ENCODE data around the gene CELA3B. TPM values are rescaled to one million over a fixed set of nuclear protein-coding genes. Genes with fewer than 3 reads are reported as not detected.
A peak's percentile ranks its signal among the peaks of the same experiment; 100 is the strongest.

The CELA3B gene
- total and polyA plus RNA-seq, 10 donors: 0.08 to 1.8 (median 0.49) TPM; not detected in 4

DNA sequence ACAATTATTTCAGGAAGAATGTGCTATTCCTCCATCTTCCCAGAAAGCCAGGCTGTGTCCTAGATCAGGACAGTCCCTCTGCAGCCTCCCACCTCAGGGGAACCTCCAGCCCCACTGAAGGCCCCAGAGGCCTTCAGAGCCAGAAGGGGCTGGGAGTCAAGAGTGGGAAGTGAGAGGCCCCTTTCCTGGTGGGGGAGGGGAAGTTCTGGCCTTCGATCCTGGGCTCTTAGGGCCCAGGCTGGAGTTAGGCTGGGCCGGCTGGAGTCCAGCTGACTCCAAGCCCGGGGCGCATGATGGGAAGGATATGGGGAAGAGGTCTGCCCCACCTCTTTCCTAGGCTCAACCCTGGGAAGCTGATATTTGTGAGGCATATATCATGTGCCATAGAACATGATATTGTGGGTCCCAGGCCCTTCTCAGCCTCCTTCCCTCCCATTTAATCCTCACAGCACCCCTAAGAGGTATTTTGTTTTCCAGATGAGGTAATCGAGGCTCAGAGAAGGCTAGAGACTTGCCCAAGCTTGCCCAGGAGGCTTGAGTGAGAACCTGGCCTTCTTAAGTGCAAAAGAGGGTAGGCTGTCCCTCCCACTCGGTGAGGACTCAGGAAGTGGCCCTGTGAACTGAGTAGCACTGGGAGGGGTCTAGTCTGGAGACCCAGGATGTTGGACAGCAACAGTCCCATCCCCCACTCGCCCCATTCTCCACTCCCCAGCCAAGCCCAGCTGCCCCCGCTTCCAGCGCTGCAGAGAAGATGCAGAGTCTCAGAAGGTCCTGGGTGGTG, 21.1 kb upstream of the CELA3B start:
- TF ChIP-seq POLR2AphosphoS5 (IDR thresholded peaks at IDR 0.05): peak in 2 of 3 donors; percentile 29 to 54
- TF ChIP-seq CTCF (IDR thresholded peaks at IDR 0.05 in 8 of 11, conservative IDR thresholded peaks at IDR 0.05 in 3 of 11): no peak
- Histone ChIP-seq H3K27ac (peak overlapping the region; percentile 20 to 74 (median 67)), H3K4me1 (peaks cover 7 to 31% (median 23%) of the 10 kb centered on the region in 6 donors), H3K4me3 (no peak overlapping the region), H3K27me3 (replicated peaks in 1 of 7) (peaks cover 0 to 5% (median 0%) of the 10 kb centered on the region in 7 donors), H3K9me3 (no peaks in the 10 kb centered on the region), H3K36me3 (no peaks in the 10 kb centered on the region)
- intact Hi-C loops (cut with DNase I; ENCODE audit: low total_unique reads): no loop called here
- no peak for DNase-seq
- WGBS, 5 donors: 54 to 74% (median 65%) methylated on average over 9 of the region's 9 CpGs

- no peak for TF ChIP-seq CTCF (IDR thresholded peaks at IDR 0.05 in 8 of 11, conservative IDR thresholded peaks at IDR 0.05 in 3 of 11)
- TF ChIP-seq POLR2A (IDR thresholded peaks at IDR 0.05): no peak
- peak in 1 of 3 donors; percentile 16 for TF ChIP-seq POLR2AphosphoS5 (IDR thresholded peaks at IDR 0.05)
- WGBS, 5 donors: 49 to 57% (median 50%) methylated on average over 13 to 18 of the region's 18 CpGs
- Histone ChIP-seq H3K36me3 (no peaks in the 10 kb centered on the region), H3K4me1 (peaks cover 8 to 38% (median 27%) of the 10 kb centered on the region in 6 donors), H3K27me3 (replicated peaks in 1 of 7) (peaks cover 0 to 5% (median 0%) of the 10 kb centered on the region in 7 donors), H3K27ac (peak overlapping the region in 6 of 8 donors; percentile 39 to 74 (median 67)), H3K4me3 (no peak overlapping the region), H3K9me3 (no peaks in the 10 kb centered on the region)
- DNase-seq: no peak
- intact Hi-C loops (cut with DNase I; ENCODE audit: low total_unique reads): no loop called here
Measured at GRCh38 chr1:21956720-21957552, 19.9 kb upstream of the CELA3B start.

GRCh38 chr1:21961337-21961736, 15.5 kb upstream of the CELA3B start:
- Histone ChIP-seq H3K36me3 (no peaks in the 10 kb centered on the region), H3K4me3 (no peak overlapping the region), H3K9me3 (no peaks in the 10 kb centered on the region), H3K27me3 (replicated peaks in 1 of 7) (peaks cover 0 to 12% (median 0%) of the 10 kb centered on the region in 7 donors), H3K27ac (peak overlapping the region in 1 of 8 donors; percentile 10), H3K4me1 (peaks cover 8 to 45% (median 28%) of the 10 kb centered on the region in 6 donors)
- DNase-seq: no peak
- intact Hi-C loops (cut with DNase I; ENCODE audit: low total_unique reads): no loop called here
- TF ChIP-seq POLR2AphosphoS5 (IDR thresholded peaks at IDR 0.05) (no peak), POLR2A (IDR thresholded peaks at IDR 0.05) (no peak), CTCF (IDR thresholded peaks at IDR 0.05 in 8 of 11, conservative IDR thresholded peaks at IDR 0.05 in 3 of 11) (no peak)
- 66 to 85% (median 76%) methylated on average over 2 of the region's 2 CpGs for WGBS, 5 donors

GRCh38 chr1:21961799-21962198, 15.0 kb upstream of the CELA3B start:
- intact Hi-C loops (cut with DNase I; ENCODE audit: low total_unique reads): no loop called here
- TF ChIP-seq POLR2AphosphoS5 (IDR thresholded peaks at IDR 0.05) (peak; percentile 24 to 57 (median 49)), CTCF (IDR thresholded peaks at IDR 0.05 in 8 of 11, conservative IDR thresholded peaks at IDR 0.05 in 3 of 11) (no peak)
- peaks cover 0 to 12% (median 0%) of the 10 kb centered on the region in 7 donors for H3K27me3 ChIP-seq (replicated peaks in 1 of 7)
- no peaks in the 10 kb centered on the region for H3K9me3 ChIP-seq
- 54 to 74% (median 66%) methylated on average over 2 of the region's 2 CpGs for WGBS, 5 donors
- H3K36me3 ChIP-seq: no peaks in the 10 kb centered on the region
- peaks cover 4 to 40% (median 24%) of the 10 kb centered on the region in 6 donors for H3K4me1 ChIP-seq
- H3K4me3 ChIP-seq: no peak overlapping the region
- peak overlapping the region in 1 of 8 donors; percentile 10 for H3K27ac ChIP-seq
- no peak for DNase-seq
